Uterus (tissue), 2 donors: ENCODE measurements around the gene PRKN.

Source experiments
- CTCF ChIP-seq, 4 experiments: fragments of 200-600 bp in 2 of 4; fragments of 450-650 bp in 2 of 4; sonication (generic) in 2 of 4; IDR thresholded peaks; one replicate each; pipeline ENCODE4 v1.5.1; 2016 to 2019; ENCODE audit warnings: antibody characterized with exemption in 4 of 4, mild to moderate bottlenecking in 2 of 4, moderate library complexity in 1 of 4
- POLR2A ChIP-seq, 2 donors: fragments of 450-650 bp; IDR thresholded peaks; one replicate each; pipeline ENCODE4 v1.6.1; 2016; ENCODE audit warnings: antibody characterized with exemption in 2 of 2, mild to moderate bottlenecking in 1 of 2, moderate library complexity in 1 of 2

DNA sequence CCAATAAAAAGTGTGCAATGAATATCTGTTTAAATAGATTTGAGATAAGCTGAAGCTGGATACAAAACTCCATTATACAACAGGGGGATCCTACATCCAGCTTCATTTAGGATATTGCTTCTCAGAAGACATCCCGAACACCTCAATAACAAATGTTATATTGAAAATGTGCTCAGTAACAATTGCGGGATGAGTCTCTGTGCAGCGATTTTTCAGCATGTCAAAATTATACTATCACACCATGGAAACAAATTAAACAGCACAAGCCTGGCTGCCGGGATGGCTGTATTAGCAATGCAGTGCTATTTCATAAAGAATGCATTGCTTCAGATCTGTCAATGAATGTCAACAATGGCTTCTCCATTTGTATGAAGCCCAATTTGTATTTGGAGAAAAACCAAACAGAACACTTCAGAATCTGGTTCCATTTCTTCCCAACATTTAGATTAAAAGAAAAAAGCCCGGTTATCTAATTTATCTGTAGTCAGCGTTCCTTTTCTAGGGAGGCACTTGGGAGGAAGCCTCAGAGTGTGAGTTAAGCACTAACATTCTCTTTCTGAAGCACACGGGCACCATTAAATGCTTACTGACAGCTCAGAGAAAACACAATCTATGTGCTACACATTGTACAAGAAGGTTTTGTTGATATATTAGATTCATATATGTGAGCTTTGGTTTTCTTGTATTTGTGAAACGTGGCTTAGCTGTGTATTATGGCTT is 1142.8 kb downstream of the PRKN start:
- TF ChIP-seq POLR2A (IDR thresholded peaks at IDR 0.05): no peak
- TF ChIP-seq CTCF (IDR thresholded peaks at IDR 0.05): no peak
